Posterior cingulate gyrus (tissue), 11 donors: Measurements from ENCODE around the gene CYB5R2.
"Not testable (repeated sequence)": the region's sequence is repeated elsewhere in the genome, so short reads cannot be mapped to it uniquely, and the experiment has no call there.

Experiments used
- DNase-seq, 10 donors: peaks; one replicate each; pipeline versions ENCODE4 v3.0.0 to v3.0.0-alpha.2; 2020 to 2021; ENCODE audit warnings: mixed read lengths in 3 of 10
- intact Hi-C: fragments of 100-400 bp; cut with DNase I; formaldehyde crosslinking; loops from one replicate; pipeline ENCODE4 v1.15.1; 2023

The CYB5R2 gene

GRCh38 chr11:7671347-7672215 lies 1.7 kb downstream of the CYB5R2 start:
- intact Hi-C loops, result no loop called here
- DNase-seq, result no peak

GRCh38 chr11:7670641-7671040 lies 2.7 kb downstream of the CYB5R2 start:
- no peak for DNase-seq
- intact Hi-C loops, result no loop called here

- intact Hi-C loops, result loop anchor here (5.0 kb wide), 1 partner anchor 157 kb away; the partner anchor contains the start of gene PPFIBP2
- peak in 1 of 10 donors; percentile 39 for DNase-seq
These were observed 4.4 kb downstream of the CYB5R2 start for GRCh38 chr11:7668911-7669310.

DNA sequence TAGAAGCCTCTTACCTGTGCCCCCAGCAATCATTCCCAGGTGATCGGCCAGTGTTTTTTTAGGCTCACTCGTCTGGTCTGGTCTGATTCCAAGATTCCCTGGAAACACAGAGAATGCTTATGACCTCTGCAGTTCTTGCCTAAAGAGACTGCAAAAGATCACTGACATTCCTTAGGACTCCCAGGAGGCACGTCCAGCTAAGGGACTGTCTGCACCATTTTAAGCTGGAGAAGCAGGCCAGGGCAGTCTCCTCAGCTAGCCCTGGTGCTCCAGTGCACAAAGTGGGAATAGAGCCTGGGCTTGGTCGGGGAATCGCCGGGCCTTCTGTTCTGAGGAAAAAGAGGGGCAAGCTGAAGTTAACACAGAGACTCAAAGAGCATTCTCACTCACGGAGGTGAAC lies 4.8 kb downstream of the CYB5R2 start:
- intact Hi-C loops, result loop anchor here (5.0 kb wide), 1 partner anchor 156 kb away; the partner anchor contains the start of gene PPFIBP2
- DNase-seq, result peak in 1 of 10 donors; percentile 22

- intact Hi-C loops, result loop anchor here (5.0 kb wide), 1 partner anchor 155 kb away; the partner anchor contains the start of gene PPFIBP2
These were observed 5.8 kb downstream of the CYB5R2 start for GRCh38 chr11:7667460-7667859.

GRCh38 chr11:7666292-7666866 lies 6.9 kb downstream of the CYB5R2 start:
- peak in 1 of 10 donors; percentile 70 for DNase-seq
- intact Hi-C loops, result loop anchor here (5.0 kb wide), 1 partner anchor 154 kb away; the partner anchor contains the start of gene PPFIBP2

More at GRCh38 chr11:7667460-7667859, 5.8 kb downstream of the CYB5R2 start:
- peak in 1 of 10 donors; percentile 39 for DNase-seq

DNA sequence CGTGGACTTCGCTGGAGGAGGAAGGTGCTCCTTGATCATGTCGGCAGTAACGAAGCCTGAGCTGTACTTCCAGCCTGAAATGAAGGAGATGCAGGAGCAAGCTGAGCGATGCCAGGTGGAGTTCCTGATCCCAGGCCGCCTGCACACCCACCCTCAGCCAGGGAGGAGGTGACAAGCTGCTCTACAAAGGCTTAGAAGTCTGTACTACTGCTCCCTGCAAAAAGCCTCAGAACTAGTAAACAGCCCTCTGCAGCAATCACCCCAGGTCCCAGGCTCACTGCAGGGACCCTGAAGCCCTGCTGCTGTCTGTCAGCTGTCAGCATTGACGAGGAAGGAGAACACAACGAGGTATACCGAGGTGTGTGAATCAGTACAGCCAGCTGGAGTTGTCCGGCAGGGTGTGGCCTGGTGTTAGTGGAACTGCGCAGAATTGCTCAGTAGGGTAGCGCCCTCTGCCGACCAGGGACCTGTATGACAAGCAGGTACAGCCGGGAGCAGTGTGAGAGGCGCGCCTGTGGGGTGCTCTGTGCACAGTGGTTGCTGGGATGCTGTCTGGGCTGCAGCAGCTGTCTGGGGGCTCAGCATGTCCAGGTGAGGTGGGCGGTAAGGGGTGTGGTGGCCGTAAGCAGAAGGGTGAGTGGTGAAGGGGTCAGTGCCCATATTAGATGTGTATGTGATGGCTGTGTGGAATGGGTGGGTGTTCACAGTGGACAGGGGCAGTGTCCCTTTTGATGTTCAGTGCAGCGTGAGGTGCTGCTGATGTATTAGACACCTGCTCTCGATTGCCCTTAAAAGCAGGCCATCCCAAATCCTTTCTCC lies 7.6 kb downstream of the CYB5R2 start:
- intact Hi-C loops, result loop anchor here (5.0 kb wide), 1 partner anchor 153 kb away; the partner anchor contains the start of gene PPFIBP2
- DNase-seq, result peak in 9 of 10 donors; percentile 47 to 96 (median 74)

GRCh38 chr11:7664867-7665266 lies 8.4 kb downstream of the CYB5R2 start:
- intact Hi-C loops, result loop anchor here (5.0 kb wide), 1 partner anchor 153 kb away; the partner anchor contains the start of gene PPFIBP2
- no peak for DNase-seq

GRCh38 chr11:7663531-7663930 lies 9.8 kb downstream of the CYB5R2 start:
- DNase-seq, result peak in 1 of 10 donors; percentile 41
- intact Hi-C loops, result not testable (repeated sequence)

DNA sequence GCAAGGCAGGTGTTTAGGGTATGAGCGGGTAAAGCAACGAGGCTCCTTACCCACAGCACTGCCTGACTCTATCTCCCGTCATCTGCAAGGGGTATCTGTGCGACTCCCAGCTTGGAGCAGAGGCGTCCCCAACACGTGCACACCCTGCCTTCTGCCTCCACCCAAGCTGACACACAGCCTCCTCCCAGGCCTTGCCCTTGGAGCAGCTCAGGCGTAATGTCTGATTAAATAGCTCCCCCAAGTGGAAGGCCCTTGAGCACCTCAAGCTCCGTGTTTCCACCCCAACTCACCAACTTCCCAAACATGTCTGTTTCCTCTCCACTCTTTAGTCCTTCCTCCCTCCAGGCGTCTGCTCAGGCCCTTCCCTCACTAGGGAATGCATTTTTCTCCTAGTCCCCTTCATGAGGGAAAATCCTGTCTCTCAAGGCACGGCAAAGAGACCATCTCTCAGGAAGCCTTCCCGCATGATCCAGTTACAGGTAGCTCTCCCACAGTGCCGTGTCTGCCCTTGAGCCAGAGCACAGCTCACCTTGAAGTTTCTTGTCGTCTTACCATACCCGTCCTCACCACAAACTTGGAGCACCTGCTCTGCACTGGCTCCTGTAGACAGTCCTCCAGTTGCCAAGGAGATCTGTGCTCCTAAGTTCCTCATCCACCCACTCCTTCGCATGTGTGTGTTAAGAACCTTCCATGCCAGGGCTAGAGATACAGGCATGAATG lies 15.8 kb downstream of the CYB5R2 start:
- DNase-seq, result peak in 9 of 10 donors; percentile 50 to 96 (median 65)
- intact Hi-C loops, result loop anchor here (1.0 kb wide), 1 partner anchor 86 kb away; no protein-coding TSS in a partner anchor

GRCh38 chr11:7656704-7657103 lies 16.6 kb downstream of the CYB5R2 start:
- DNase-seq, result no peak
- intact Hi-C loops, result loop anchor here (1.0 kb wide), 1 partner anchor 85 kb away; no protein-coding TSS in a partner anchor

DNA sequence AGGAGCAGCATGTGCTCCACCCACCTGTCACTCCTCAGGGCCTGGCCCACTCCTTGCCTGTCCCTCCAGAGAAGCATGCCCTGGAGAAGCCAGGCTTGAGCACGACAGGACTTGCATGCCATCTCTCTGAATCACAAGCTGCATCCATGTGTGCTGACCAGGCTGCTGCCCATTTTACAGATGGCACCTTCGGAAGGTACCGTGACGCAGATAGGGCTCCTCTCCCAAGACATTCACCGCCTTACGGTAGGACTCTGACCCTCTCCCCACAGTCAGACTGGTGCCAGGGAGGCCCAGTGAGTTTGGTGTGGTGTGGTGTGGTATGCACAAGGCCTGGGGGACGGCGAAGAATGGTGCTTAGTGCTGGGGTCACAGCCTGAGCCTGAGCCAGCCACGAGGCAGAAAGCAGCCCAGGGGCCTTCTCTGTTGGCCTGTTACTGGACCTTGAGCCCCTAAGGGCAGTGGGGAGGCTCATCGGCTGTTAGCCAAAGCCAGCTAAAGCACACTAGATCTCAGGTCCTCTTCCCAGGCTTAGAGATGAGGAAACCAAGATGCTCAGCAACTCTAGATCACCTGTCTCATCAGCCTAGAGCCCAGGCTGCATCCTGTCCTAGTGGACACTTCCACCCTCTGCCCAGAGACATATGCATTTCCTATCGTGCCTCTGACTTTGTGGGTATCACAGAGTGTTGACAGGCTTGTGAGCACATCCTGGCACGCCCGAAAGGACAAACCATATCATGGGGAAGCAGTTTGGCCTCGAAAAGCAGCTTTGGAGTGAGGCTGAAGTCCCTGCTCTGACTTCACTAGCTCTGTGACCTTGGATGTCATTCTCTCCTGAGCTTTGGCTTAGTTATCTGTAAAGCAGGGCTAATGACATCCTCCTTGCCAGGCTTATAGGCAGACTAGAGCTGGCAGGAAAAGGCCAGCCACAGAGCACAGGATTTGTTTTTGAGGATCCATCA lies 17.8 kb downstream of the CYB5R2 start:
- no peak for DNase-seq
- intact Hi-C loops, result no loop called here

DNA sequence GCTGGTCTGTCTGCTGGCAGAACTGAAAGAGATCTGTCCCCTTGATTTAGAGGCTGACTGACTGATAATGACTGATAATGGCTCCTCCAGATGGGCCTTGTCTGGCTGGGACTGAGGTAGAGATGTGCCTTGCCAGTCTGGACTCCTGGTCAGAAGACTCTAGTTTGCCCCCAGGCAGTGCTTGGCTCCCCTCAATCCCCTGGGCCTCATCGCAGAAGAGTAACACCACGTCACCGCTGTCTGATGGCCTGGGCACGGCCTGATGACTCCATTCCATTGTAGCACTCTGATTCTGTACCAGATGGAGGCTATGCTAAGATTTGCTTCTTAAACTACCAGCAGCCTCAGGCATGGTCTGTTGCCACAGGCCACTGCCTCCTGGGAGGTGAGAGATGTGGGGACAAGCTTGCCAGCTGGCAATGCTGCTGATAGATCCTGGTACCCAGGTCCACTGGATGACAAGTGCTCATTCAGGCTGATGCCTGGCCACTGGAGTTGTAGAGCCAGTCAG lies 19.1 kb downstream of the CYB5R2 start:
- intact Hi-C loops, result no loop called here
- DNase-seq, result peak in 1 of 10 donors; percentile 19

GRCh38 chr11:7651700-7652099 lies 21.6 kb downstream of the CYB5R2 start:
- intact Hi-C loops, result no loop called here
- DNase-seq, result peak in 9 of 10 donors; percentile 64 to 96 (median 74)

- intact Hi-C loops, result no loop called here
- peak in 2 of 10 donors; percentile 45 to 89 for DNase-seq
These were observed 22.2 kb downstream of the CYB5R2 start for GRCh38 chr11:7651140-7651551.

GRCh38 chr11:7648264-7648663 lies 25.0 kb downstream of the CYB5R2 start:
- intact Hi-C loops, result no loop called here
- DNase-seq, result no peak

GRCh38 chr11:7646866-7647265 lies 26.4 kb downstream of the CYB5R2 start:
- intact Hi-C loops, result no loop called here
- DNase-seq, result no peak

DNA sequence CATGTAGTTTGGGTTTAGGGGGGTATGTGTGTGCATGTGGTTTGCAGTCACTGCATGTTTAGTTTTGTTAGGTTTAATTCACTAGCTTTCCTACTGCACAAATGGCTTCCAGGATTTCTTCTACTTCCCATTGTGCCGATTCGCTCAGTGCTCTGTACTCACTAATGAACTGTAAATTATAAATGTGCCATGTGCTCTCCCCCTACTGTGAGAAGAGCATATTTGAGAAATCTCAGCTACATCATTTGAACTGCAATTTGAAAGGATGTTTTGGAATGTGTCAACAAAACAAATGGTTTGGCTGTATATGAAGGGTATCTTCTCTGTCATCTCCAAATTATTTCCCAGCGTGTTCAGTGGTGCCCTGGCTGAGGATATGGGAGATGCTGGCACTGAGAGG lies 28.1 kb downstream of the CYB5R2 start:
- intact Hi-C loops, result no loop called here
- no peak for DNase-seq
